ENCODE data around the gene DIDO1. TPM values are rescaled to one million over a fixed set of nuclear protein-coding genes. Genes with fewer than 3 reads are reported as not detected.

Gene DIDO1
- total and polyA plus RNA-seq, 2 of the 13 experiments (the other 11 are each of a cell fraction or from before 2014, with no cell fraction given), result 75.0 to 75.1 TPM

DNA sequence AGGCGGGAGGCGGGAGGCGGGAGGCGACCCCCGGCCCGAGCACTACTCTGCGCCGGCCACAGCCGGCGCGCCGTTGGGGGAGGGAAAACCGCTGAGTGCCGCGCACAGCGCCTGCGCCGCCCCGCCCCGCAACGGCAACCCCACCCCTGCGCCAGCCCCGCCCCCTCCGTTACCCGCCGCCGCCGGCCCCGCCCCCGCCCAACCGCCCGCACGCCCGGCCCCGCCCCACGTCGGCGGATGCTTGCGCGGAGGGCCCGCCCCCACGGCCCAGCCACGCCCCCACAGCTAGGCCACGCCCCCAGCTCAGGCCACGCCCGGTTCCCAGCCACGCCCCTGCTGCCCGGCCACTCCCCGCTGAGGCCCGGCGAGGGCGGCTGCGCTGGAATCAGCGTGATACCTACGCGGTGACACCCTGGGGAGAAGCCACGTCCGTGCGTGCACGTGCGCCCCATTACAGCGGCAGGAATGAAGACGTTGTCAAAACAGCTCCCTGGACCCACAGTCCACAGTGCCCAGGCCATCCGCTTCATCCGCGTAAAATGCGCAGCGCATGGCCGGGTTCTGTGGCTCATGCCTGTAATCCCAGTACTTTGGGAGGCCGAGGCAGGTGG lies 64.5 kb downstream of the DIDO1 start, which contains the start of gene TCFL5 (continued):
- TF ChIP-seq, protein P1, sequence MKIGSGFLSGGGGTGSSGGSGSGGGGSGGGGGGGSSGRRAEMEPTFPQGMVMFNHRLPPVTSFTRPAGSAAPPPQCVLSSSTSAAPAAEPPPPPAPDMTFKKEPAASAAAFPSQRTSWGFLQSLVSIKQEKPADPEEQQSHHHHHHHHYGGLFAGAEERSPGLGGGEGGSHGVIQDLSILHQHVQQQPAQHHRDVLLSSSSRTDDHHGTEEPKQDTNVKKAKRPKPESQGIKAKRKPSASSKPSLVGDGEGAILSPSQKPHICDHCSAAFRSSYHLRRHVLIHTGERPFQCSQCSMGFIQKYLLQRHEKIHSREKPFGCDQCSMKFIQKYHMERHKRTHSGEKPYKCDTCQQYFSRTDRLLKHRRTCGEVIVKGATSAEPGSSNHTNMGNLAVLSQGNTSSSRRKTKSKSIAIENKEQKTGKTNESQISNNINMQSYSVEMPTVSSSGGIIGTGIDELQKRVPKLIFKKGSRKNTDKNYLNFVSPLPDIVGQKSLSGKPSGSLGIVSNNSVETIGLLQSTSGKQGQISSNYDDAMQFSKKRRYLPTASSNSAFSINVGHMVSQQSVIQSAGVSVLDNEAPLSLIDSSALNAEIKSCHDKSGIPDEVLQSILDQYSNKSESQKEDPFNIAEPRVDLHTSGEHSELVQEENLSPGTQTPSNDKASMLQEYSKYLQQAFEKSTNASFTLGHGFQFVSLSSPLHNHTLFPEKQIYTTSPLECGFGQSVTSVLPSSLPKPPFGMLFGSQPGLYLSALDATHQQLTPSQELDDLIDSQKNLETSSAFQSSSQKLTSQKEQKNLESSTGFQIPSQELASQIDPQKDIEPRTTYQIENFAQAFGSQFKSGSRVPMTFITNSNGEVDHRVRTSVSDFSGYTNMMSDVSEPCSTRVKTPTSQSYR (CRISPR knock-in tag; IDR thresholded peaks at IDR 0.05; ENCODE audit: borderline replicate concordance), result peak; percentile 61; the same call in 1 of the 2 replicates
- TF ChIP-seq ZNF549 (CRISPR knock-in tag; IDR thresholded peaks at IDR 0.05) (no peak), ZNF24 (IDR thresholded peaks at IDR 0.05) (no peak), JUND (CRISPR knock-in tag; IDR thresholded peaks at IDR 0.05) (peak; percentile 59; the same call in 1 of the 2 replicates), ZNF776 (CRISPR knock-in tag; IDR thresholded peaks at IDR 0.05) (peak; percentile 78; the same call in 1 of the 2 replicates), ZNF766 (CRISPR knock-in tag; IDR thresholded peaks at IDR 0.05; ENCODE audit: borderline replicate concordance) (peak; percentile 97), TBX2 (CRISPR knock-in tag; IDR thresholded peaks at IDR 0.05; ENCODE audit: borderline replicate concordance) (peak; percentile 98), RXRB (CRISPR knock-in tag; IDR thresholded peaks at IDR 0.05; ENCODE audit: borderline replicate concordance) (peak; percentile 77), REL (CRISPR knock-in tag; conservative IDR thresholded peaks at IDR 0.05) (peak; percentile 77; the same call in 1 of the 2 replicates), ZNF678 (CRISPR knock-in tag; IDR thresholded peaks at IDR 0.05) (peak; percentile 94), ZNF282 (IDR thresholded peaks at IDR 0.05; ENCODE audit: partially characterized antibody) (no peak), ZNF446 (CRISPR knock-in tag; IDR thresholded peaks at IDR 0.05) (peak; percentile 72), ZNF264 (CRISPR knock-in tag; IDR thresholded peaks at IDR 0.05) (peak; percentile 86), NFIC (IDR thresholded peaks at IDR 0.05; ENCODE audit: low read length) (no peak), MXD4 (CRISPR knock-in tag; IDR thresholded peaks at IDR 0.05) (peak; percentile 98)
- TF ChIP-seq, protein P2, sequence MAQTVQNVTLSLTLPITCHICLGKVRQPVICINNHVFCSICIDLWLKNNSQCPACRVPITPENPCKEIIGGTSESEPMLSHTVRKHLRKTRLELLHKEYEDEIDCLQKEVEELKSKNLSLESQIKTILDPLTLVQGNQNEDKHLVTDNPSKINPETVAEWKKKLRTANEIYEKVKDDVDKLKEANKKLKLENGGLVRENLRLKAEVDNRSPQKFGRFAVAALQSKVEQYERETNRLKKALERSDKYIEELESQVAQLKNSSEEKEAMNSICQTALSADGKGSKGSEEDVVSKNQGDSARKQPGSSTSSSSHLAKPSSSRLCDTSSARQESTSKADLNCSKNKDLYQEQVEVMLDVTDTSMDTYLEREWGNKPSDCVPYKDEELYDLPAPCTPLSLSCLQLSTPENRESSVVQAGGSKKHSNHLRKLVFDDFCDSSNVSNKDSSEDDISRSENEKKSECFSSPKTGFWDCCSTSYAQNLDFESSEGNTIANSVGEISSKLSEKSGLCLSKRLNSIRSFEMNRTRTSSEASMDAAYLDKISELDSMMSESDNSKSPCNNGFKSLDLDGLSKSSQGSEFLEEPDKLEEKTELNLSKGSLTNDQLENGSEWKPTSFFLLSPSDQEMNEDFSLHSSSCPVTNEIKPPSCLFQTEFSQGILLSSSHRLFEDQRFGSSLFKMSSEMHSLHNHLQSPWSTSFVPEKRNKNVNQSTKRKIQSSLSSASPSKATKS (CRISPR knock-in tag; IDR thresholded peaks at IDR 0.05), result no peak
- TF ChIP-seq, protein P3, sequence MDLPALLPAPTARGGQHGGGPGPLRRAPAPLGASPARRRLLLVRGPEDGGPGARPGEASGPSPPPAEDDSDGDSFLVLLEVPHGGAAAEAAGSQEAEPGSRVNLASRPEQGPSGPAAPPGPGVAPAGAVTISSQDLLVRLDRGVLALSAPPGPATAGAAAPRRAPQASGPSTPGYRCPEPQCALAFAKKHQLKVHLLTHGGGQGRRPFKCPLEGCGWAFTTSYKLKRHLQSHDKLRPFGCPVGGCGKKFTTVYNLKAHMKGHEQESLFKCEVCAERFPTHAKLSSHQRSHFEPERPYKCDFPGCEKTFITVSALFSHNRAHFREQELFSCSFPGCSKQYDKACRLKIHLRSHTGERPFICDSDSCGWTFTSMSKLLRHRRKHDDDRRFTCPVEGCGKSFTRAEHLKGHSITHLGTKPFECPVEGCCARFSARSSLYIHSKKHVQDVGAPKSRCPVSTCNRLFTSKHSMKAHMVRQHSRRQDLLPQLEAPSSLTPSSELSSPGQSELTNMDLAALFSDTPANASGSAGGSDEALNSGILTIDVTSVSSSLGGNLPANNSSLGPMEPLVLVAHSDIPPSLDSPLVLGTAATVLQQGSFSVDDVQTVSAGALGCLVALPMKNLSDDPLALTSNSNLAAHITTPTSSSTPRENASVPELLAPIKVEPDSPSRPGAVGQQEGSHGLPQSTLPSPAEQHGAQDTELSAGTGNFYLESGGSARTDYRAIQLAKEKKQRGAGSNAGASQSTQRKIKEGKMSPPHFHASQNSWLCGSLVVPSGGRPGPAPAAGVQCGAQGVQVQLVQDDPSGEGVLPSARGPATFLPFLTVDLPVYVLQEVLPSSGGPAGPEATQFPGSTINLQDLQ (CRISPR knock-in tag; IDR thresholded peaks at IDR 0.05), result no peak
- TF ChIP-seq, protein P4, sequence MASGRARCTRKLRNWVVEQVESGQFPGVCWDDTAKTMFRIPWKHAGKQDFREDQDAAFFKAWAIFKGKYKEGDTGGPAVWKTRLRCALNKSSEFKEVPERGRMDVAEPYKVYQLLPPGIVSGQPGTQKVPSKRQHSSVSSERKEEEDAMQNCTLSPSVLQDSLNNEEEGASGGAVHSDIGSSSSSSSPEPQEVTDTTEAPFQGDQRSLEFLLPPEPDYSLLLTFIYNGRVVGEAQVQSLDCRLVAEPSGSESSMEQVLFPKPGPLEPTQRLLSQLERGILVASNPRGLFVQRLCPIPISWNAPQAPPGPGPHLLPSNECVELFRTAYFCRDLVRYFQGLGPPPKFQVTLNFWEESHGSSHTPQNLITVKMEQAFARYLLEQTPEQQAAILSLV (CRISPR knock-in tag; IDR thresholded peaks at IDR 0.05; ENCODE audit: borderline replicate concordance), result peak; percentile 98; the same call in 1 of the 2 replicates
- TF ChIP-seq, protein P5, sequence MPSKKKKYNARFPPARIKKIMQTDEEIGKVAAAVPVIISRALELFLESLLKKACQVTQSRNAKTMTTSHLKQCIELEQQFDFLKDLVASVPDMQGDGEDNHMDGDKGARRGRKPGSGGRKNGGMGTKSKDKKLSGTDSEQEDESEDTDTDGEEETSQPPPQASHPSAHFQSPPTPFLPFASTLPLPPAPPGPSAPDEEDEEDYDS (CRISPR knock-in tag; IDR thresholded peaks at IDR 0.05), result peak; percentile 75
- TF ChIP-seq, protein P6, sequence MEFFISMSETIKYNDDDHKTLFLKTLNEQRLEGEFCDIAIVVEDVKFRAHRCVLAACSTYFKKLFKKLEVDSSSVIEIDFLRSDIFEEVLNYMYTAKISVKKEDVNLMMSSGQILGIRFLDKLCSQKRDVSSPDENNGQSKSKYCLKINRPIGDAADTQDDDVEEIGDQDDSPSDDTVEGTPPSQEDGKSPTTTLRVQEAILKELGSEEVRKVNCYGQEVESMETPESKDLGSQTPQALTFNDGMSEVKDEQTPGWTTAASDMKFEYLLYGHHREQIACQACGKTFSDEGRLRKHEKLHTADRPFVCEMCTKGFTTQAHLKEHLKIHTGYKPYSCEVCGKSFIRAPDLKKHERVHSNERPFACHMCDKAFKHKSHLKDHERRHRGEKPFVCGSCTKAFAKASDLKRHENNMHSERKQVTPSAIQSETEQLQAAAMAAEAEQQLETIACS (CRISPR knock-in tag; IDR thresholded peaks at IDR 0.05), result no peak; the same call in 1 of the 2 replicates

Data from HepG2 (cell line).